Measurements from ENCODE around the gene NELFB. TPM values are rescaled to one million over a fixed set of nuclear protein-coding genes. Genes with fewer than 3 reads are reported as not detected.

NELFB gene
- total RNA-seq, 1 experiment from 2014 or later, result 95.0 TPM

DNA sequence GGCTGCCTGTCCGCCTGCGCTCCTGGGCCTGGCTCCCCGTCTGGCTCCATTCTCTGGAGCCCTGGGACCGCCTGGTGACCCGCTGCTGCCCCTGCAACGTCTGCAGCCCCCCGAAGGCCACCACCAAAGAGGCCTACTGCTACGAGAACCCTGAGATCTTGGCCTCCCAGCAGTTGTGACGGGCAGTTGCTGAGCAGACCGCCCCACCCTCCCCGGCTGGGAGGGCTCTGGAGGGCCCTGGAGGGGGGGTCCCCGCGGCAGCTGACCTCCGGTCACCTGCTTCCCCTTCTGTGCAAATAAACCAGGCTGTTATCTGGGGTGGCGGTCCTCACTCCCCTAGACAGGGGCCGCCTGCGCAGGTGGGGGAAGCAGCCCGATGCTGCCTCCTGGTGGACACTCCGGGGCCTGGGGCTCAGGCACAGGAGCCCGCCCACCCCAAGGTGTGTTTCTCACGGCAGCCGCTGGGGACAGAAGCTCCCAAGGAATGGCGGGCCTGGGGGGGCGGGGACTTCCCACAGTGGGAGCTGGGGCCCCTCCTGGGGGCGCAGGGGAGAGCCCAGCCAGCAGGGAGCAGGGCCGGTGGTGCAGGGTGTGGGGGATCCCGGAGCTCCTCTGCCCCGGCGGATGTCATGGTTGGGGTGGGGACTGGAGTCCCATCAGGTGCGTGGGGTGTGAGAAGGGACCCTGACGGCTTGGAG, 18.7 kb upstream of the NELFB start (continued):
- TF ChIP-seq, protein P1, sequence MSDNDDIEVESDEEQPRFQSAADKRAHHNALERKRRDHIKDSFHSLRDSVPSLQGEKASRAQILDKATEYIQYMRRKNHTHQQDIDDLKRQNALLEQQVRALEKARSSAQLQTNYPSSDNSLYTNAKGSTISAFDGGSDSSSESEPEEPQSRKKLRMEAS (CRISPR knock-in tag; IDR thresholded peaks at IDR 0.05), result peak; percentile 52; the same call in 1 of the 2 replicates
- TF ChIP-seq SP1 (CRISPR knock-in tag; conservative IDR thresholded peaks at IDR 0.05) (peak; percentile 53; the same call in 1 of the 2 replicates), ESRRA (CRISPR knock-in tag; IDR thresholded peaks at IDR 0.05; ENCODE audit: borderline replicate concordance) (no peak), GRHL2 (CRISPR knock-in tag; IDR thresholded peaks at IDR 0.05; ENCODE audit: insufficient replicate concordance, severe bottlenecking) (no peak), ATF1 (CRISPR knock-in tag; IDR thresholded peaks at IDR 0.05) (no peak), FOXP1 (CRISPR knock-in tag; IDR thresholded peaks at IDR 0.05; ENCODE audit: borderline replicate concordance) (no peak), ZNF423 (CRISPR knock-in tag; IDR thresholded peaks at IDR 0.05) (peak; percentile 87)
- TF ChIP-seq, protein P2, sequence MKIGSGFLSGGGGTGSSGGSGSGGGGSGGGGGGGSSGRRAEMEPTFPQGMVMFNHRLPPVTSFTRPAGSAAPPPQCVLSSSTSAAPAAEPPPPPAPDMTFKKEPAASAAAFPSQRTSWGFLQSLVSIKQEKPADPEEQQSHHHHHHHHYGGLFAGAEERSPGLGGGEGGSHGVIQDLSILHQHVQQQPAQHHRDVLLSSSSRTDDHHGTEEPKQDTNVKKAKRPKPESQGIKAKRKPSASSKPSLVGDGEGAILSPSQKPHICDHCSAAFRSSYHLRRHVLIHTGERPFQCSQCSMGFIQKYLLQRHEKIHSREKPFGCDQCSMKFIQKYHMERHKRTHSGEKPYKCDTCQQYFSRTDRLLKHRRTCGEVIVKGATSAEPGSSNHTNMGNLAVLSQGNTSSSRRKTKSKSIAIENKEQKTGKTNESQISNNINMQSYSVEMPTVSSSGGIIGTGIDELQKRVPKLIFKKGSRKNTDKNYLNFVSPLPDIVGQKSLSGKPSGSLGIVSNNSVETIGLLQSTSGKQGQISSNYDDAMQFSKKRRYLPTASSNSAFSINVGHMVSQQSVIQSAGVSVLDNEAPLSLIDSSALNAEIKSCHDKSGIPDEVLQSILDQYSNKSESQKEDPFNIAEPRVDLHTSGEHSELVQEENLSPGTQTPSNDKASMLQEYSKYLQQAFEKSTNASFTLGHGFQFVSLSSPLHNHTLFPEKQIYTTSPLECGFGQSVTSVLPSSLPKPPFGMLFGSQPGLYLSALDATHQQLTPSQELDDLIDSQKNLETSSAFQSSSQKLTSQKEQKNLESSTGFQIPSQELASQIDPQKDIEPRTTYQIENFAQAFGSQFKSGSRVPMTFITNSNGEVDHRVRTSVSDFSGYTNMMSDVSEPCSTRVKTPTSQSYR (CRISPR knock-in tag; IDR thresholded peaks at IDR 0.05), result no peak
- TF ChIP-seq, protein P3, sequence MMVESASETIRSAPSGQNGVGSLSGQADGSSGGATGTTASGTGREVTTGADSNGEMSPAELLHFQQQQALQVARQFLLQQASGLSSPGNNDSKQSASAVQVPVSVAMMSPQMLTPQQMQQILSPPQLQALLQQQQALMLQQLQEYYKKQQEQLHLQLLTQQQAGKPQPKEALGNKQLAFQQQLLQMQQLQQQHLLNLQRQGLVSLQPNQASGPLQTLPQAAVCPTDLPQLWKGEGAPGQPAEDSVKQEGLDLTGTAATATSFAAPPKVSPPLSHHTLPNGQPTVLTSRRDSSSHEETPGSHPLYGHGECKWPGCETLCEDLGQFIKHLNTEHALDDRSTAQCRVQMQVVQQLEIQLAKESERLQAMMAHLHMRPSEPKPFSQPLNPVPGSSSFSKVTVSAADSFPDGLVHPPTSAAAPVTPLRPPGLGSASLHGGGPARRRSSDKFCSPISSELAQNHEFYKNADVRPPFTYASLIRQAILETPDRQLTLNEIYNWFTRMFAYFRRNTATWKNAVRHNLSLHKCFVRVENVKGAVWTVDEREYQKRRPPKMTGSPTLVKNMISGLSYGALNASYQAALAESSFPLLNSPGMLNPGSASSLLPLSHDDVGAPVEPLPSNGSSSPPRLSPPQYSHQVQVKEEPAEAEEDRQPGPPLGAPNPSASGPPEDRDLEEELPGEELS (CRISPR knock-in tag; IDR thresholded peaks at IDR 0.05), result no peak
- TF ChIP-seq, protein P4, sequence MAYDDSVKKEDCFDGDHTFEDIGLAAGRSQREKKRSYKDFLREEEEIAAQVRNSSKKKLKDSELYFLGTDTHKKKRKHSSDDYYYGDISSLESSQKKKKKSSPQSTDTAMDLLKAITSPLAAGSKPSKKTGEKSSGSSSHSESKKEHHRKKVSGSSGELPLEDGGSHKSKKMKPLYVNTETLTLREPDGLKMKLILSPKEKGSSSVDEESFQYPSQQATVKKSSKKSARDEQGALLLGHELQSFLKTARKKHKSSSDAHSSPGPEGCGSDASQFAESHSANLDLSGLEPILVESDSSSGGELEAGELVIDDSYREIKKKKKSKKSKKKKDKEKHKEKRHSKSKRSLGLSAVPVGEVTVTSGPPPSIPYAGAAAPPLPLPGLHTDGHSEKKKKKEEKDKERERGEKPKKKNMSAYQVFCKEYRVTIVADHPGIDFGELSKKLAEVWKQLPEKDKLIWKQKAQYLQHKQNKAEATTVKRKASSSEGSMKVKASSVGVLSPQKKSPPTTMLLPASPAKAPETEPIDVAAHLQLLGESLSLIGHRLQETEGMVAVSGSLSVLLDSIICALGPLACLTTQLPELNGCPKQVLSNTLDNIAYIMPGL (CRISPR knock-in tag; IDR thresholded peaks at IDR 0.05), result peak; percentile 88
- TF ChIP-seq, protein P5, sequence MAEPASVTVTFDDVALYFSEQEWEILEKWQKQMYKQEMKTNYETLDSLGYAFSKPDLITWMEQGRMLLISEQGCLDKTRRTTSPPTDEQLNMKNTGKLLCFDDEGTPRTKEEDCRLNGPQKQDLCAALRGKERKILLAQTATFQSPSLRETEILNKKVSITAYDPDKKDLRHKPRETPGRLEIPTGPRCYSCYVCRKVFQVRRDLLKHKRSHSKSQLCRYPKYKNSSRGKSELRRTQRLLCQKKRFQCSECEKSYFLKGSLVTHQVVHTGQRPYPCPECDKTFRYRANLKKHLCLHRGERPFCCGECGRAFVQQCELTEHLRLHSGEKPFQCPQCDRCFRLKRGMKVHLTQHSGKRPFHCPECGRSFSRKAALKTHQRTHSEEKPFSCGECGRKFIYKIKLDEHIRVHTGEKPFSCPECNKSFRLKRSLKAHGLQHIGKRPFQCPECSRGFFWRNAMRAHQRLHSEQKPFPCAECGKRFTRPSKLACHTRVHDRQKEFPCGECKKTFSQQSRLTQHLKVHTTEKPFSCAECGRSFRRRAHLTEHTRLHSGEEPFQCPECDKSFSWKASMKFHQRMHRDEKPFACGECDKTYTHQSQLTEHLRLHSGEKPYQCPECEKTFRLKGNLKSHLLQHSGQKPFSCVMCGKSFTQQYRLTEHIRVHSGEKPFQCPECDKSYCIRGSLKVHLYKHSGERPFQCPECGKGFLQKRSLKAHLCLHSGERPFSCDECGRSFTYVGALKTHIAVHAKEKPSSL (CRISPR knock-in tag; conservative IDR thresholded peaks at IDR 0.05), result no peak

DNA sequence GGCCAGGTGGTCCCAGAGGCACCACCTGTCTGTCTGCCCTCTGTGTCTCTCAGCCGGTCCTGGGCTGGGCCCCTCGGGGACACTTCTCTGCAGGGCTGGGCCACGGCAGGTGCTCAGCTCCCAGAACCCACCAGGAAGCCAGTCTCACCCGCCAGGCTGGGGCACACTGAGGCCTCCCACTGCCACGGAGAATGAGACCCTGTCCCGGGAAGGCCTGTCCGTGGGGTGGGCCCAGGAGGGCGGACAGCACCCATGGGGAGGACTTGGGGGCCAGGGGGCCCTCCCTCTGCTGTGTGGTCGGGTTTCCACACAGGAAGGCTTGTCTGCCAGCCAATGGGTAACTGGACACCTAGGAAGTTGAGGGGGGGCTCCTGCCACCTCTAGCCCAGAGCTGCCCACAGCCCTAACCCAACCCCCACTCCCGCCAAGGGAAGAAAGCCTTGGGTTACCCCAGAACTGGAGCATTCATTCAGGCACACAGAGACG, 18.1 kb upstream of the NELFB start:
- Mint-ChIP-seq H3K4me1 (peaks cover 18% of the 10 kb centered on the region), H3K9me3 (no peaks in the 10 kb centered on the region), H3K27ac (no peak overlapping the region), H3K27me3 (ENCODE audit: low read depth) (no peaks in the 10 kb centered on the region), H3K36me3 (peaks cover under 1% of the 10 kb centered on the region), H3K4me3 (no peak overlapping the region)
- DNase-seq (ENCODE audit: low spot score) (no peak), ATAC-seq (no peak)
- POLR2A ChIA-PET, result interaction anchor here (0.9 kb wide), 1 partner anchor 65 kb away, joined by 3 read pairs; the partner anchor contains the start of gene NRARP
- CTCF ChIA-PET, result interaction anchor here (0.6 to 4.6 kb wide), 90 partner anchors 10 to 633 kb away, joined by 3 to 143 read pairs (median 6); partner anchors contain the start of genes CYSRT1, ENTPD2, ENTPD8 and EXD3
- TF ChIP-seq RORB (CRISPR knock-in tag; IDR thresholded peaks at IDR 0.05), result no peak
- TF ChIP-seq NR2C2 (CRISPR knock-in tag; IDR thresholded peaks at IDR 0.05), result no peak
- TF ChIP-seq, protein P6, sequence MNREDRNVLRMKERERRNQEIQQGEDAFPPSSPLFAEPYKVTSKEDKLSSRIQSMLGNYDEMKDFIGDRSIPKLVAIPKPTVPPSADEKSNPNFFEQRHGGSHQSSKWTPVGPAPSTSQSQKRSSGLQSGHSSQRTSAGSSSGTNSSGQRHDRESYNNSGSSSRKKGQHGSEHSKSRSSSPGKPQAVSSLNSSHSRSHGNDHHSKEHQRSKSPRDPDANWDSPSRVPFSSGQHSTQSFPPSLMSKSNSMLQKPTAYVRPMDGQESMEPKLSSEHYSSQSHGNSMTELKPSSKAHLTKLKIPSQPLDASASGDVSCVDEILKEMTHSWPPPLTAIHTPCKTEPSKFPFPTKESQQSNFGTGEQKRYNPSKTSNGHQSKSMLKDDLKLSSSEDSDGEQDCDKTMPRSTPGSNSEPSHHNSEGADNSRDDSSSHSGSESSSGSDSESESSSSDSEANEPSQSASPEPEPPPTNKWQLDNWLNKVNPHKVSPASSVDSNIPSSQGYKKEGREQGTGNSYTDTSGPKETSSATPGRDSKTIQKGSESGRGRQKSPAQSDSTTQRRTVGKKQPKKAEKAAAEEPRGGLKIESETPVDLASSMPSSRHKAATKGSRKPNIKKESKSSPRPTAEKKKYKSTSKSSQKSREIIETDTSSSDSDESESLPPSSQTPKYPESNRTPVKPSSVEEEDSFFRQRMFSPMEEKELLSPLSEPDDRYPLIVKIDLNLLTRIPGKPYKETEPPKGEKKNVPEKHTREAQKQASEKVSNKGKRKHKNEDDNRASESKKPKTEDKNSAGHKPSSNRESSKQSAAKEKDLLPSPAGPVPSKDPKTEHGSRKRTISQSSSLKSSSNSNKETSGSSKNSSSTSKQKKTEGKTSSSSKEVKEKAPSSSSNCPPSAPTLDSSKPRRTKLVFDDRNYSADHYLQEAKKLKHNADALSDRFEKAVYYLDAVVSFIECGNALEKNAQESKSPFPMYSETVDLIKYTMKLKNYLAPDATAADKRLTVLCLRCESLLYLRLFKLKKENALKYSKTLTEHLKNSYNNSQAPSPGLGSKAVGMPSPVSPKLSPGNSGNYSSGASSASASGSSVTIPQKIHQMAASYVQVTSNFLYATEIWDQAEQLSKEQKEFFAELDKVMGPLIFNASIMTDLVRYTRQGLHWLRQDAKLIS (CRISPR knock-in tag; IDR thresholded peaks at IDR 0.05; ENCODE audit: borderline replicate concordance), result no peak
- no peak for TF ChIP-seq EMX1 (CRISPR knock-in tag; IDR thresholded peaks at IDR 0.05)
- TF ChIP-seq, protein P7, sequence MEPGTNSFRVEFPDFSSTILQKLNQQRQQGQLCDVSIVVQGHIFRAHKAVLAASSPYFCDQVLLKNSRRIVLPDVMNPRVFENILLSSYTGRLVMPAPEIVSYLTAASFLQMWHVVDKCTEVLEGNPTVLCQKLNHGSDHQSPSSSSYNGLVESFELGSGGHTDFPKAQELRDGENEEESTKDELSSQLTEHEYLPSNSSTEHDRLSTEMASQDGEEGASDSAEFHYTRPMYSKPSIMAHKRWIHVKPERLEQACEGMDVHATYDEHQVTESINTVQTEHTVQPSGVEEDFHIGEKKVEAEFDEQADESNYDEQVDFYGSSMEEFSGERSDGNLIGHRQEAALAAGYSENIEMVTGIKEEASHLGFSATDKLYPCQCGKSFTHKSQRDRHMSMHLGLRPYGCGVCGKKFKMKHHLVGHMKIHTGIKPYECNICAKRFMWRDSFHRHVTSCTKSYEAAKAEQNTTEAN (CRISPR knock-in tag; IDR thresholded peaks at IDR 0.05), result no peak
- TF ChIP-seq, protein P8, sequence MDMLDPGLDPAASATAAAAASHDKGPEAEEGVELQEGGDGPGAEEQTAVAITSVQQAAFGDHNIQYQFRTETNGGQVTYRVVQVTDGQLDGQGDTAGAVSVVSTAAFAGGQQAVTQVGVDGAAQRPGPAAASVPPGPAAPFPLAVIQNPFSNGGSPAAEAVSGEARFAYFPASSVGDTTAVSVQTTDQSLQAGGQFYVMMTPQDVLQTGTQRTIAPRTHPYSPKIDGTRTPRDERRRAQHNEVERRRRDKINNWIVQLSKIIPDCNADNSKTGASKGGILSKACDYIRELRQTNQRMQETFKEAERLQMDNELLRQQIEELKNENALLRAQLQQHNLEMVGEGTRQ (CRISPR knock-in tag; IDR thresholded peaks at IDR 0.05), result no peak
- no peak for TF ChIP-seq JAZF1 (CRISPR knock-in tag; IDR thresholded peaks at IDR 0.05)

Measured in WTC11 (cell line).